GM12878 (cell line): Measurements from ENCODE around the gene DCLK2.

Experiments
- ATF2 ChIP-seq: IDR thresholded peaks from 2 replicates; pipeline ENCODE4 v1.6.1; 2012; ENCODE audit warnings: low read length, inconsistent platforms
- CBX3 ChIP-seq: fragments of 200-600 bp; sonication (generic); IDR thresholded peaks from 2 replicates; pipeline ENCODE4 v1.6.1; 2016; ENCODE audit warnings: low read depth, borderline replicate concordance
- CTCF ChIP-seq, 3 experiments: IDR thresholded peaks in 2 of 3; conservative IDR thresholded peaks in 1 of 3; 2 replicates each; pipeline ENCODE4 v1.5.1; 2011; ENCODE audit warnings: low read depth in 3 of 3, low read length in 3 of 3, mild to moderate bottlenecking in 3 of 3, control low read depth in 2 of 3, moderate library complexity in 2 of 3, inconsistent platforms in 1 of 3, mixed read lengths in 1 of 3; ENCODE audit not compliant: control insufficient read depth in 2 of 3, insufficient read depth in 1 of 3; ENCODE audit errors: extremely low read depth in 1 of 3
- ETV6 ChIP-seq, 2 experiments: fragments of 450-650 bp in 1 of 2; IDR thresholded peaks in 1 of 2; conservative IDR thresholded peaks in 1 of 2; 2 replicates each; pipeline ENCODE4 v1.6.1; 2014; ENCODE audit warnings: antibody characterized with exemption in 1 of 2, borderline replicate concordance in 1 of 2, low read depth in 1 of 2, mild to moderate bottlenecking in 1 of 2, moderate library complexity in 1 of 2
- NFYB ChIP-seq: IDR thresholded peaks from 2 replicates; pipeline ENCODE4 v1.6.1; 2011; ENCODE audit warnings: low read depth, mild to moderate bottlenecking, low read length, improper control_type of control experiment, moderate library complexity; ENCODE audit not compliant: insufficient read depth
- POLR2AphosphoS5 ChIP-seq: IDR thresholded peaks from 2 replicates; pipeline ENCODE4 v1.6.1; 2011; ENCODE audit warnings: mild to moderate bottlenecking, low read length, inconsistent platforms
- RELA ChIP-seq: fragments of 450-650 bp; IDR thresholded peaks from 2 replicates; pipeline ENCODE4 v1.8.0; 2014; ENCODE audit warnings: borderline replicate concordance; ENCODE audit not compliant: partially characterized antibody
- RFX5 ChIP-seq: IDR thresholded peaks from 2 replicates; pipeline ENCODE4 v1.6.1; 2011; ENCODE audit warnings: low read depth, low read length, improper control_type of control experiment
- SP1 ChIP-seq: IDR thresholded peaks from one replicate; pipeline ENCODE4 v1.6.1; 2011; ENCODE audit warnings: low read depth, low read length
- ZBTB40 ChIP-seq: fragments of 450-650 bp; IDR thresholded peaks from 2 replicates; pipeline ENCODE4 v1.6.1; 2016; ENCODE audit warnings: mild to moderate bottlenecking, moderate library complexity, borderline replicate concordance
- ZZZ3 ChIP-seq: IDR thresholded peaks from 2 replicates; pipeline ENCODE4 v1.6.1; 2011; ENCODE audit warnings: low read depth; ENCODE audit not compliant: control insufficient read depth, insufficient read length

- TF ChIP-seq CTCF (IDR thresholded peaks at IDR 0.05 in 2 of 3, conservative IDR thresholded peaks at IDR 0.05 in 1 of 3; ENCODE audit: control insufficient read depth in 2 of 3, extremely low read depth in 1 of 3, insufficient read depth in 1 of 3, low read depth in 3 of 3, low read length in 3 of 3), result no peak
- no peak for TF ChIP-seq RELA
- TF ChIP-seq ZBTB40, result no peak
- TF ChIP-seq NFYB, result no peak
- no peak for TF ChIP-seq POLR2AphosphoS5
- TF ChIP-seq RFX5, result no peak
- no peak for TF ChIP-seq CBX3
- TF ChIP-seq ETV6 (conservative IDR thresholded peaks at IDR 0.05 in 1 of 2, IDR thresholded peaks at IDR 0.05 in 1 of 2; ENCODE audit: borderline replicate concordance in 1 of 2, low read depth in 1 of 2), result no peak
- no peak for TF ChIP-seq SP1
- no peak for TF ChIP-seq ATF2
- TF ChIP-seq ZZZ3, result no peak
Observed at GRCh38 chr4:150037251-150037856, 40.9 kb upstream of the DCLK2 start.
